Measurements from ENCODE around the gene TTC23L. TPM values are rescaled to one million over a fixed set of nuclear protein-coding genes. Genes with fewer than 3 reads are reported as not detected.

Gene TTC23L
- total RNA-seq, 1 experiment from 2014 or later = 0.09 TPM

DNA sequence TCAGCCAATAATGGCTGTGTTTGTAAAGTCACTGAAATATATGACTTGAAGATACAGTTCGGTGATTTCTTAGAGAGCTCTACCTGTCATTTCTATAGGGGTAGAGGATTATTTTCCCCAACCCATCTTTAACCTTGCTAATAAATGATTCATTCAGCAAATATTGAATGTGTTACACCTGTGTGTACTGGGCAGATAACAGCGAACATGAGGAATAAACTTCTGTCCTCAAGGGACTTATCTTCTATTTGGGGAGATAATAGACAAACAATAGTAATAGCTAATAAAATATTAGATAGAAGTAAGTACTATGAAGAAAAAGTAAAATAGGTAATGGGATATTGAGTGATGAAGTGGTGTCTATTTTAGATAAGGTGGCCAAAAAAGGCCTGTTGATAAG lies 9.3 kb downstream of the TTC23L start:
- Mint-ChIP-seq H3K4me1 (ENCODE audit: low read depth, unreplicated experiment) (peaks cover 19% of the 10 kb centered on the region), H3K27me3 (ENCODE audit: insufficient read depth, unreplicated experiment) (no peaks in the 10 kb centered on the region), H3K9me3 (ENCODE audit: unreplicated experiment) (peaks cover 42% of the 10 kb centered on the region), H3K4me3 (ENCODE audit: unreplicated experiment) (peak overlapping the region; percentile 9), H3K27ac (ENCODE audit: unreplicated experiment) (peak overlapping the region; percentile 2), H3K36me3 (ENCODE audit: insufficient read depth, unreplicated experiment) (peaks cover 6% of the 10 kb centered on the region)
- Histone ChIP-seq H3K36me3 (ENCODE audit: control insufficient read depth, insufficient read depth, low read length) (no peaks in the 10 kb centered on the region), H3K4me3 (ENCODE audit: low read depth, low read length) (no peak overlapping the region), H3K9me3 (peaks cover 14% of the 10 kb centered on the region; the same call in 1 of the 2 replicates), H3K4me1 (peaks cover 33% of the 10 kb centered on the region), H3K27me3 (replicated peaks; ENCODE audit: control insufficient read depth, insufficient read depth, low read length) (no peaks in the 10 kb centered on the region)
- BruUV-seq (replicated peaks) = no TSS peak
- intact Hi-C loops (cut with micrococcal nuclease; ENCODE audit: unreplicated experiment) = loop anchor here (1.0 to 2.0 kb wide), 2 partner anchors 9 to 325 kb away; partner anchors contain the start of gene TTC23L
- POLR2A ChIA-PET = interaction anchor here (0.5 to 1.7 kb wide), 3 partner anchors 9 to 81 kb away, joined by 3 to 14 read pairs (median 4); partner anchors contain the start of genes DNAJC21 and TTC23L
- peak in 1 of 2 experiments; percentile 54 for DNase-seq
- no peak for TF ChIP-seq CTCF (IDR thresholded peaks at IDR 0.05; ENCODE audit: insufficient read depth in 1 of 2, low read depth in 1 of 2, low read length in 1 of 2, severe bottlenecking in 1 of 2, unreplicated experiment in 1 of 2)
- CTCF ChIA-PET = interaction anchor here (1.0 kb wide), 1 partner anchor 9 kb away, joined by 3 read pairs; no protein-coding TSS in a partner anchor

DNA sequence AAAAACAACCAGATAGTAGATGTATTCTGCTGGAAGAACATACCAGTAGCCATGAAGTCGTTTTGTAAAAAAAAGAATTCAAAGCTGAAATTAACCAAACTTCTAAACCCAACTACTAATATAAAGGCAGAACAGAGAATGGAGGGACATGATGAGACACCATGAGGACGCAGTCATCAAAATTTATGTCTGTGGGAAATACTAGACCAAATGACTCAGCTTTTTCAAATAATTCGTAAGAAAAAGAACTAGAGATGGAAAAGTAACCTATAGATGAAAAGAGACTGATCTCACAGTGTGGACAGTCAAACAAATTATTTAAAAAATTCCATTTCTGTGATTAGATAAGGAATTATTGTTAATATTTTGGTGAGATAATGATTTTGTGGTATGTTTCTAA lies 10.3 kb downstream of the TTC23L start:
- no peak for DNase-seq
- ChIA-PET CTCF (no interaction called here), POLR2A (interaction anchor here (1.7 kb wide), 1 partner anchor 10 kb away, joined by 14 read pairs; the partner anchor contains the start of gene TTC23L)
- Mint-ChIP-seq H3K36me3 (ENCODE audit: insufficient read depth, unreplicated experiment) (peaks cover 6% of the 10 kb centered on the region), H3K27ac (ENCODE audit: unreplicated experiment) (no peak overlapping the region), H3K9me3 (ENCODE audit: unreplicated experiment) (peaks cover 47% of the 10 kb centered on the region), H3K4me1 (ENCODE audit: low read depth, unreplicated experiment) (peaks cover 19% of the 10 kb centered on the region), H3K27me3 (ENCODE audit: insufficient read depth, unreplicated experiment) (no peaks in the 10 kb centered on the region), H3K4me3 (ENCODE audit: unreplicated experiment) (no peak overlapping the region)
- Histone ChIP-seq H3K36me3 (ENCODE audit: control insufficient read depth, insufficient read depth, low read length) (no peaks in the 10 kb centered on the region), H3K4me1 (peaks cover 33% of the 10 kb centered on the region), H3K27me3 (replicated peaks; ENCODE audit: control insufficient read depth, insufficient read depth, low read length) (no peaks in the 10 kb centered on the region), H3K9me3 (peaks cover 14% of the 10 kb centered on the region; the same call in 1 of the 2 replicates), H3K4me3 (ENCODE audit: low read depth, low read length) (no peak overlapping the region)
- BruUV-seq (replicated peaks) = no TSS peak
- TF ChIP-seq CTCF (IDR thresholded peaks at IDR 0.05; ENCODE audit: insufficient read depth in 1 of 2, low read depth in 1 of 2, low read length in 1 of 2, severe bottlenecking in 1 of 2, unreplicated experiment in 1 of 2) = no peak
- intact Hi-C loops (cut with micrococcal nuclease; ENCODE audit: unreplicated experiment) = loop anchor here (2.0 kb wide), 1 partner anchor 326 kb away; no protein-coding TSS in a partner anchor

- no peak for DNase-seq
- Mint-ChIP-seq H3K9me3 (ENCODE audit: unreplicated experiment) (peaks cover 30% of the 10 kb centered on the region), H3K27me3 (ENCODE audit: insufficient read depth, unreplicated experiment) (no peaks in the 10 kb centered on the region), H3K4me3 (ENCODE audit: unreplicated experiment) (no peak overlapping the region), H3K36me3 (ENCODE audit: insufficient read depth, unreplicated experiment) (no peaks in the 10 kb centered on the region), H3K4me1 (ENCODE audit: low read depth, unreplicated experiment) (peaks cover 5% of the 10 kb centered on the region), H3K27ac (ENCODE audit: unreplicated experiment) (no peak overlapping the region)
- intact Hi-C loops (cut with micrococcal nuclease; ENCODE audit: unreplicated experiment) = no loop called here
- ChIA-PET CTCF (no interaction called here), POLR2A (no interaction called here)
- no TSS peak for BruUV-seq (replicated peaks)
- H3K27me3 ChIP-seq (replicated peaks; ENCODE audit: control insufficient read depth, insufficient read depth, low read length) = no peaks in the 10 kb centered on the region
- no peaks in the 10 kb centered on the region for H3K36me3 ChIP-seq (ENCODE audit: control insufficient read depth, insufficient read depth, low read length)
- no peak overlapping the region for H3K4me3 ChIP-seq (ENCODE audit: low read depth, low read length)
- TF ChIP-seq CTCF (IDR thresholded peaks at IDR 0.05; ENCODE audit: insufficient read depth in 1 of 2, low read depth in 1 of 2, low read length in 1 of 2, severe bottlenecking in 1 of 2, unreplicated experiment in 1 of 2) = no peak
- peaks cover 5% of the 10 kb centered on the region; the same call in 1 of the 2 replicates for H3K9me3 ChIP-seq
- H3K4me1 ChIP-seq = peaks cover 15% of the 10 kb centered on the region
These were observed 15.7 kb downstream of the TTC23L start for GRCh38 chr5:34854459-34855174.

All from Caco-2 (cell line).